B cell (primary cell): ENCODE data around the gene PRSS8.

Experiments used
- EZH2 ChIP-seq: IDR thresholded peaks from 2 replicates; pipeline ENCODE4 v1.6.1; 2012; ENCODE audit warnings: borderline replicate concordance, low read depth, mild to moderate bottlenecking, moderate library complexity, low read length; ENCODE audit not compliant: insufficient read depth, poor library complexity, severe bottlenecking
- TF ChIP-seq, protein P1 (sequence below): fragments of 200-600 bp; IDR thresholded peaks from one replicate; pipeline ENCODE4 v1.8.0; 2022; ENCODE audit warnings: antibody characterized with exemption, mild to moderate bottlenecking

DNA sequence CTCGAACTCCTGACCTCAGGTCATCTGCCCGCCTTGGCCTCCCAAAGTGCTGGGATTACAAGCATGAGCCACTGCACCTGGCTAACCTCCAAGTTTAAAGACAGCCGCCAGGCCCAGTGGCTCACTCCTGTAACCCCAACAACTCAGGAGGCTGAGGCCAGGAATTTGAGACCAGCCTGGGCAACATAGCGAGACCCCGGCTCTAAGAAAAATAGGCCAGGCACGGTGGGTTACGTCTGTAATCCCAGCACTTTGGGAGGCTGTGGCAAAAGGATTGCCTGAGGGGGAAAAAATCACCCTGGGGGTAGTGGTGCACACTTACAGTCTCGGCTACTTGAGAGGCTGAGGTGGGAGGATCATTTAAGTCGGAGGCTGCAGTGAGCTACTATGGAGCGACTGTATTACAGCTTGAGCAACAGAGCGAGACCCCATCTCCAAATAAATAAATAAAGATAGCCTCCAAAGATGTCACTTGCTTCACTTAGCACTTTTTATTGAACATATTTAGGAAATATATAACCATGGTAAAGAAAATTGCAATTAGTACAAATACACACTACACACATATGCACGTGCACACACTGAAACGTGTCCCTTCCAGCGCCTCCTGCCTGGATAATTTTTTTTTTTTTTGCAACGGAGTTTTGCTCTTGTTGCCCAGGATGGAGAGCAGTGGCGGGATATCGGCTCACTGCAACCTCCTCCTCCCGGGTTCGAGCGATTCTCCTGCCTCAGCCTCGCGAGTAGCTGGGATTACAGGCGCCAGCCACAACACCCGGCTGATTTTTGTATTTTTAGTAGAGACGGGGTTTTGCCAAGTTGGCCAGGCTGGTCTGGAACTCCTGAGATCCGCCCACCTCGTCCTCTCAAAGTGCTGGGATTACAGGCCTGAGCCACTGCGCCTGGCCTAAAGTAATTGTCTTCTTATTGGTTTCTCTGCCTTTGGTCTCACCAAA, 28.7 kb downstream of the PRSS8 start:
- TF ChIP-seq, protein P1, sequence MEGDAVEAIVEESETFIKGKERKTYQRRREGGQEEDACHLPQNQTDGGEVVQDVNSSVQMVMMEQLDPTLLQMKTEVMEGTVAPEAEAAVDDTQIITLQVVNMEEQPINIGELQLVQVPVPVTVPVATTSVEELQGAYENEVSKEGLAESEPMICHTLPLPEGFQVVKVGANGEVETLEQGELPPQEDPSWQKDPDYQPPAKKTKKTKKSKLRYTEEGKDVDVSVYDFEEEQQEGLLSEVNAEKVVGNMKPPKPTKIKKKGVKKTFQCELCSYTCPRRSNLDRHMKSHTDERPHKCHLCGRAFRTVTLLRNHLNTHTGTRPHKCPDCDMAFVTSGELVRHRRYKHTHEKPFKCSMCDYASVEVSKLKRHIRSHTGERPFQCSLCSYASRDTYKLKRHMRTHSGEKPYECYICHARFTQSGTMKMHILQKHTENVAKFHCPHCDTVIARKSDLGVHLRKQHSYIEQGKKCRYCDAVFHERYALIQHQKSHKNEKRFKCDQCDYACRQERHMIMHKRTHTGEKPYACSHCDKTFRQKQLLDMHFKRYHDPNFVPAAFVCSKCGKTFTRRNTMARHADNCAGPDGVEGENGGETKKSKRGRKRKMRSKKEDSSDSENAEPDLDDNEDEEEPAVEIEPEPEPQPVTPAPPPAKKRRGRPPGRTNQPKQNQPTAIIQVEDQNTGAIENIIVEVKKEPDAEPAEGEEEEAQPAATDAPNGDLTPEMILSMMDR = no peak
- no peak for TF ChIP-seq EZH2
